Calu3 (cell line): ENCODE data around the gene PCDHA1. TPM values are rescaled to one million over a fixed set of nuclear protein-coding genes. Genes with fewer than 3 reads are reported as not detected.

Source experiments
- BruUV-seq: library from RNA; stranded (reverse); fragments of 400-500 nt; replicated peaks from 2 replicates; lab custom pipeline; 2021; lab: Mats Ljungman, UMichigan
- CTCF ChIA-PET: fragments of 300-600 bp; sonication (Branson Sonifier 250); formaldehyde crosslinking; loops from one replicate; lab custom pipeline; 2022; ENCODE audit warnings: antibody characterized with exemption; lab: Charles Lee
- DNase-seq: peaks from one replicate; pipeline ENCODE4 v3.0.0; 2022
- H3K27ac Mint-ChIP-seq: one replicate; pipeline ENCODE4 v1.8.0; 2022; ENCODE audit warnings: mixed read lengths; ENCODE audit not compliant: unreplicated experiment
- H3K27me3 Mint-ChIP-seq: one replicate; pipeline ENCODE4 v1.8.0; 2022; ENCODE audit warnings: mixed read lengths; ENCODE audit not compliant: unreplicated experiment
- H3K36me3 Mint-ChIP-seq: one replicate; pipeline ENCODE4 v1.8.0; 2022; ENCODE audit warnings: mild to moderate bottlenecking, moderate library complexity, mixed read lengths; ENCODE audit not compliant: insufficient read depth, unreplicated experiment
- H3K4me1 Mint-ChIP-seq: one replicate; pipeline ENCODE4 v1.8.0; 2022; ENCODE audit warnings: mild to moderate bottlenecking, low read depth, mixed read lengths; ENCODE audit not compliant: unreplicated experiment
- H3K4me3 Mint-ChIP-seq: one replicate; pipeline ENCODE4 v1.8.0; 2022; ENCODE audit warnings: mild to moderate bottlenecking, low read depth, moderate library complexity, mixed read lengths; ENCODE audit not compliant: unreplicated experiment
- H3K9me3 Mint-ChIP-seq: one replicate; pipeline ENCODE4 v1.8.0; 2022; ENCODE audit warnings: low read depth, mixed read lengths; ENCODE audit not compliant: unreplicated experiment
- CTCF ChIP-seq: fragments of 200-600 bp; IDR thresholded peaks from one replicate; pipeline ENCODE4 v1.8.0; 2022; ENCODE audit warnings: antibody characterized with exemption; ENCODE audit not compliant: unreplicated experiment
- intact Hi-C: fragments of 100-400 bp; cut with micrococcal nuclease; formaldehyde crosslinking; loops from one replicate; pipeline ENCODE4 v1.10.0; 2022; ENCODE audit not compliant: unreplicated experiment
- total RNA-seq: library from RNA; stranded (reverse); gene quantifications from 2 replicates; pipeline ENCODE4 v1.2.3, GENCODE V29; 2022

The PCDHA1 gene
- total RNA-seq, 1 experiment from 2014 or later, result 0.83 TPM

- H3K36me3 Mint-ChIP-seq, result no peaks in the 10 kb centered on the region
- intact Hi-C loops, result no loop called here
- DNase-seq, result no peak
- peaks cover 13% of the 10 kb centered on the region for H3K4me1 Mint-ChIP-seq
- TF ChIP-seq CTCF, result no peak
- H3K27ac Mint-ChIP-seq, result no peak overlapping the region
- H3K27me3 Mint-ChIP-seq, result no peaks in the 10 kb centered on the region
- no peak overlapping the region for H3K4me3 Mint-ChIP-seq
- no peaks in the 10 kb centered on the region for H3K9me3 Mint-ChIP-seq
- BruUV-seq, result no TSS peak
- CTCF ChIA-PET, result no interaction called here
Observed at GRCh38 chr5:140989254-140990020, 203.5 kb downstream of the PCDHA1 start.

- no peak overlapping the region for H3K4me3 Mint-ChIP-seq
- H3K4me1 Mint-ChIP-seq, result peaks cover 13% of the 10 kb centered on the region
- CTCF ChIA-PET, result no interaction called here
- BruUV-seq, result no TSS peak
- H3K9me3 Mint-ChIP-seq, result no peaks in the 10 kb centered on the region
- H3K27ac Mint-ChIP-seq, result no peak overlapping the region
- no peaks in the 10 kb centered on the region for H3K27me3 Mint-ChIP-seq
- DNase-seq, result no peak
- no peak for TF ChIP-seq CTCF
- intact Hi-C loops, result no loop called here
- no peaks in the 10 kb centered on the region for H3K36me3 Mint-ChIP-seq
Observed at GRCh38 chr5:140992828-140993227, 206.9 kb downstream of the PCDHA1 start.

- H3K27ac Mint-ChIP-seq, result no peak overlapping the region
- CTCF ChIA-PET, result no interaction called here
Observed at GRCh38 chr5:140996060-140996459, 210.1 kb downstream of the PCDHA1 start.

GRCh38 chr5:140998921-140999410, 213.0 kb downstream of the PCDHA1 start:
- Mint-ChIP-seq H3K9me3 (no peaks in the 10 kb centered on the region), H3K27ac (no peak overlapping the region), H3K27me3 (no peaks in the 10 kb centered on the region), H3K4me1 (peaks cover 29% of the 10 kb centered on the region), H3K36me3 (peaks cover 16% of the 10 kb centered on the region), H3K4me3 (no peak overlapping the region)
- no peak for DNase-seq
- intact Hi-C loops, result no loop called here
- CTCF ChIA-PET, result no interaction called here
- BruUV-seq, result no TSS peak
- no peak for TF ChIP-seq CTCF

More at GRCh38 chr5:140996060-140996459, 210.1 kb downstream of the PCDHA1 start:
- TF ChIP-seq CTCF, result no peak
- Mint-ChIP-seq H3K36me3 (no peaks in the 10 kb centered on the region), H3K4me1 (peaks cover under 1% of the 10 kb centered on the region), H3K27me3 (no peaks in the 10 kb centered on the region), H3K4me3 (no peak overlapping the region), H3K9me3 (no peaks in the 10 kb centered on the region)
- DNase-seq, result no peak
- intact Hi-C loops, result no loop called here
- no TSS peak for BruUV-seq
